A673 (cell line): ENCODE results near the gene C17orf67. TPM values are rescaled to one million over a fixed set of nuclear protein-coding genes. Genes with fewer than 3 reads are reported as not detected.

Experiments
- BruUV-seq: library from RNA; stranded (reverse); fragments of 400-500 nt; replicated peaks from 2 replicates; lab custom pipeline; 2021; lab: Mats Ljungman, UMichigan
- CTCF ChIA-PET: fragments of 300-600 bp; sonication (Branson Sonifier 250); formaldehyde crosslinking; loops from one replicate; lab custom pipeline; 2022; ENCODE audit warnings: antibody characterized with exemption; lab: Charles Lee
- POLR2A ChIA-PET: fragments of 300-600 bp; sonication (Branson Sonifier 250); formaldehyde crosslinking; loops from one replicate; lab custom pipeline; 2022; ENCODE audit warnings: antibody characterized with exemption; ENCODE audit not compliant: low non-redundant PET; lab: Charles Lee
- DNase-seq: peaks from one replicate; pipeline ENCODE4 v3.0.0-alpha.2; 2015; ENCODE audit warnings: low spot score
- H3K27ac ChIP-seq: fragments of 200-600 bp; sonication (generic); 2 replicates; pipeline ENCODE4 v1.5.1; 2016; ENCODE audit warnings: mixed run types, low read depth, mild to moderate bottlenecking, mixed read lengths, antibody characterized with exemption, low read length; ENCODE audit not compliant: poor library complexity, severe bottlenecking
- H3K27me3 ChIP-seq: fragments of 200-600 bp; sonication (generic); replicated peaks from 2 replicates; pipeline ENCODE4 v1.6.1; 2017; ENCODE audit warnings: mixed run types, low read depth, mild to moderate bottlenecking, mixed read lengths, antibody characterized with exemption, low read length; ENCODE audit not compliant: insufficient read depth, poor library complexity
- H3K36me3 ChIP-seq: fragments of 200-600 bp; sonication (generic); 2 replicates; pipeline ENCODE4 v1.6.1; 2016; ENCODE audit warnings: mixed run types, mild to moderate bottlenecking, mixed read lengths, antibody characterized with exemption, low read length; ENCODE audit not compliant: insufficient read depth, poor library complexity, severe bottlenecking
- H3K4me1 ChIP-seq: fragments of 200-600 bp; sonication (generic); 2 replicates; pipeline ENCODE4 v1.6.1; 2017; ENCODE audit warnings: mixed run types, mild to moderate bottlenecking, mixed read lengths, antibody characterized with exemption, low read length; ENCODE audit not compliant: insufficient read depth, poor library complexity, severe bottlenecking
- H3K4me3 ChIP-seq: fragments of 200-600 bp; sonication (generic); 2 replicates; pipeline ENCODE4 v1.5.1; 2016; ENCODE audit warnings: low read depth, mixed run types, mild to moderate bottlenecking, mixed read lengths, low read length; ENCODE audit not compliant: poor library complexity, severe bottlenecking
- H3K9me3 ChIP-seq: fragments of 200-600 bp; sonication (generic); 2 replicates; pipeline ENCODE4 v1.6.1; 2016; ENCODE audit warnings: mixed run types, low read depth, mild to moderate bottlenecking, mixed read lengths, antibody characterized with exemption, low read length; ENCODE audit not compliant: poor library complexity, severe bottlenecking
- CTCF ChIP-seq: fragments of 300-800, 200-600 bp; sonication (generic); conservative IDR thresholded peaks from 2 replicates; pipeline ENCODE4 v1.5.1; 2017; ENCODE audit warnings: low read depth, mild to moderate bottlenecking, antibody characterized with exemption, low read length, moderate library complexity, mixed read lengths
- EZH2 ChIP-seq: fragments of 200-600 bp; sonication (generic); IDR thresholded peaks from 2 replicates; pipeline ENCODE4 v1.6.1; 2017; ENCODE audit warnings: borderline replicate concordance, low read depth, mild to moderate bottlenecking, mixed read lengths, antibody characterized with exemption, low read length; ENCODE audit not compliant: poor library complexity, severe bottlenecking
- intact Hi-C: fragments of 100-400 bp; cut with micrococcal nuclease; formaldehyde crosslinking; loops from one replicate; pipeline ENCODE4 v1.10.0; 2022; ENCODE audit not compliant: unreplicated experiment
- total RNA-seq: library from RNA; stranded (reverse); gene quantifications from 2 replicates; pipeline ENCODE4 v1.2.3, GENCODE V29; 2021

C17orf67 gene
- total RNA-seq, 1 experiment from 2014 or later, result 2.7 TPM

DNA sequence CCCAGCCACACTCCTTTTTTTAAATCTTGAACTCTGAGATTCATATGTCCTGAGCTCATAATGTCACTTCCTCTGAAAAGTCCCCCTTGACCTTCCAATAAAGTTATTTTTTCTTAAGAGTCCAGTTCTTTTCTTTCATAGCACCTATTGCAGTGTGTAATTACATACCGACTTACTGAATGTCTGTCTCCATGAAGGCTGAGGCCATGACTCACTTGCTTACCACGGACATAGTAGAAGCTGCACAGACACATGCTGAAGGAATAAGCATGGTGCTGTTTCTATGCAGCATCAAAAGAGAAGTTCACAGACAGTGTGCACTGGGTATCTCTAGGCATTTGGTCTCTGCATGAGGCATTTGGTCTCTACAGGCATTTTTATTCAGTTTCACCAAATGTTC lies 77.2 kb downstream of the C17orf67 start:
- intact Hi-C loops, result no loop called here
- Histone ChIP-seq H3K9me3 (no peaks in the 10 kb centered on the region), H3K36me3 (no peaks in the 10 kb centered on the region), H3K4me1 (no peaks in the 10 kb centered on the region), H3K27ac (no peak overlapping the region), H3K4me3 (no peak overlapping the region), H3K27me3 (no peaks in the 10 kb centered on the region)
- POLR2A ChIA-PET, result no interaction called here
- no peak for DNase-seq
- TF ChIP-seq CTCF (no peak), EZH2 (no peak)
- CTCF ChIA-PET, result no interaction called here
- BruUV-seq, result no TSS peak

GRCh38 chr17:56755310-56755709 lies 78.4 kb downstream of the C17orf67 start:
- no peak overlapping the region for H3K4me3 ChIP-seq
- no TSS peak for BruUV-seq
- no peak for DNase-seq
- no peaks in the 10 kb centered on the region for H3K4me1 ChIP-seq
- ChIA-PET CTCF (no interaction called here), POLR2A (no interaction called here)
- no peaks in the 10 kb centered on the region for H3K36me3 ChIP-seq
- intact Hi-C loops, result no loop called here
- H3K27me3 ChIP-seq, result no peaks in the 10 kb centered on the region
- TF ChIP-seq EZH2 (no peak), CTCF (no peak)
- no peak overlapping the region for H3K27ac ChIP-seq
- H3K9me3 ChIP-seq, result no peaks in the 10 kb centered on the region

DNA sequence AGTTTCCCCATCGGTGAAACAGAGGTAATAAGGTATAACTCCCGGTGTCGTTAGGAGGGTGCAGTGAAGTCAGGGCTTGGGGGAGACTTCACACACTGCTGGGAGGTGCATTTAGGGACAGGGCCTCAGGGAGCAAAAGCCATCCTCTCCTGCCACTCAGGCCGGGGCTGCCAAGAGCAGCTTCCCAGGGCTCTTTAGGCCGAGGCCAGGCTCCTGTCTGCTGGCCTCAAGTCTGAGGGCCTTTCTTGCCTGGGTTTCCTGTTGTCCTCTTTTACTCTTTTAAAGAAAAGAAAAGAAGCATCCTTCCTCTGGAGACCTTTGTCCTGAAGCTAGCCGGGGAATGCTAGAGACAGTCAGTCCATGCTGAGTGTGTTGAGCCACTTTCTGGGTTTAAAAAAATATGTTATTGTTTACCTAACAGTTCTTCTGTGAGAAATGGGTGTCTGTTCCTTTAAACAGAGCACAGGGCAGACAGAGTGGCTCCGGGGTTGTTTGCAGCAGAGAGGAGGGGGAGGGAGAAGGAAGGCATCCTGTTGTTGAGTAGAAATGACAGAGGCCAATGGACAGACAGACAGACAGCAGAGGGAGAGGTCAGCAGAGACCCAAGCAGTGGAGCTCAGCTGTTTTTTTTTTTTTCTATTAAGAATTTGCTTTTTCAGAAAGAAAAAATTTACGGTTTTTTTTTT lies 79.1 kb downstream of the C17orf67 start:
- H3K4me1 ChIP-seq, result no peaks in the 10 kb centered on the region
- no peak for TF ChIP-seq EZH2
- TF ChIP-seq CTCF, result no peak
- H3K9me3 ChIP-seq, result no peaks in the 10 kb centered on the region
- no peaks in the 10 kb centered on the region for H3K27me3 ChIP-seq
- POLR2A ChIA-PET, result no interaction called here
- intact Hi-C loops, result no loop called here
- no TSS peak for BruUV-seq
- no peak for DNase-seq
- CTCF ChIA-PET, result no interaction called here
- H3K27ac ChIP-seq, result no peak overlapping the region
- no peak overlapping the region for H3K4me3 ChIP-seq
- no peaks in the 10 kb centered on the region for H3K36me3 ChIP-seq
